Endodermal cell (in vitro differentiated cells): Measurements from ENCODE around the gene COA6. TPM values are rescaled to one million over a fixed set of nuclear protein-coding genes. Genes with fewer than 3 reads are reported as not detected.

Experiments used
- DNase-seq: peaks from one replicate; pipeline ENCODE4 v3.0.0-alpha.2; 2017
- H3K27ac ChIP-seq: 2 replicates; pipeline ENCODE4 v1.5.1; 2013; ENCODE audit warnings: mild to moderate bottlenecking, low read depth, low read length, moderate library complexity
- H3K27me3 ChIP-seq: 2 replicates; pipeline ENCODE4 v1.6.1; 2013; ENCODE audit warnings: mild to moderate bottlenecking, low read length, moderate library complexity; ENCODE audit not compliant: insufficient read depth, control insufficient read depth, poor library complexity, severe bottlenecking
- H3K36me3 ChIP-seq: 2 replicates; pipeline ENCODE4 v1.7.0; 2013; ENCODE audit warnings: mild to moderate bottlenecking, low read length, moderate library complexity; ENCODE audit not compliant: control insufficient read depth, insufficient read depth
- H3K4me1 ChIP-seq: one replicate; pipeline ENCODE4 v1.7.0; 2013; ENCODE audit warnings: low read length; ENCODE audit not compliant: control insufficient read depth, insufficient read depth
- H3K4me3 ChIP-seq: 2 replicates; pipeline ENCODE4 v1.5.1; 2013; ENCODE audit warnings: mild to moderate bottlenecking, low read length, moderate library complexity
- H3K9ac ChIP-seq: 2 replicates; pipeline ENCODE4 v1.6.1; 2013; ENCODE audit warnings: mild to moderate bottlenecking, low read length, moderate library complexity; ENCODE audit not compliant: poor library complexity, severe bottlenecking; ENCODE audit errors: extremely low read depth
- H3K9me3 ChIP-seq: 2 replicates; pipeline ENCODE4 v1.6.1; 2013; ENCODE audit warnings: mild to moderate bottlenecking, low read length, moderate library complexity; ENCODE audit not compliant: control insufficient read depth
- H3K27ac Mint-ChIP-seq: 2 replicates; pipeline ENCODE4 v1.8.0; 2020; ENCODE audit warnings: mixed read lengths
- H3K27me3 Mint-ChIP-seq: 2 replicates; pipeline ENCODE4 v1.8.0; 2021; ENCODE audit warnings: mild to moderate bottlenecking, mixed read lengths; ENCODE audit not compliant: insufficient read depth
- H3K36me3 Mint-ChIP-seq: 2 replicates; pipeline ENCODE4 v1.8.0; 2020; ENCODE audit warnings: low read depth, mixed read lengths
- H3K4me1 Mint-ChIP-seq: 2 replicates; pipeline ENCODE4 v1.8.0; 2020; ENCODE audit warnings: mixed read lengths
- H3K4me3 Mint-ChIP-seq: 2 replicates; pipeline ENCODE4 v1.8.0; 2020; ENCODE audit warnings: mild to moderate bottlenecking, moderate library complexity, mixed read lengths
- H3K9me3 Mint-ChIP-seq: 2 replicates; pipeline ENCODE4 v1.8.0; 2020; ENCODE audit warnings: mild to moderate bottlenecking, mixed read lengths
- CTCF ChIP-seq: fragments of 200-600 bp; sonication (generic); conservative IDR thresholded peaks from 2 replicates; pipeline ENCODE4 v1.5.0; 2021; ENCODE audit warnings: antibody characterized with exemption, mild to moderate bottlenecking
- WGBS, 2 experiments: methylation state at CpG; one replicate each; pipeline versions ENCODE4 v1.1.5 to v1.1.7; 2013; ENCODE audit warnings: missing lambda C conversion rate in 2 of 2, mixed read lengths in 1 of 2; ENCODE audit not compliant: insufficient coverage in 1 of 2, insufficient read length in 1 of 2; 5-methylcytosine and 5-hydroxymethylcytosine counted together
- total RNA-seq, 2 donors: library from RNA; stranded (reverse); fragmentation: NEBNext Ultra II Directional in 1 of 2; extraction: Animal tissue kit (Norgen Biotek cat#: 25700) in 1 of 2; gene quantifications; 2 replicates in 1 of 2; 3 replicates in 1 of 2; pipeline ENCODE4 v1.2.1, GENCODE V29; 2021

Gene COA6
- total RNA-seq, 2 donors from 2014 or later = 33.9 to 37.4 TPM

DNA sequence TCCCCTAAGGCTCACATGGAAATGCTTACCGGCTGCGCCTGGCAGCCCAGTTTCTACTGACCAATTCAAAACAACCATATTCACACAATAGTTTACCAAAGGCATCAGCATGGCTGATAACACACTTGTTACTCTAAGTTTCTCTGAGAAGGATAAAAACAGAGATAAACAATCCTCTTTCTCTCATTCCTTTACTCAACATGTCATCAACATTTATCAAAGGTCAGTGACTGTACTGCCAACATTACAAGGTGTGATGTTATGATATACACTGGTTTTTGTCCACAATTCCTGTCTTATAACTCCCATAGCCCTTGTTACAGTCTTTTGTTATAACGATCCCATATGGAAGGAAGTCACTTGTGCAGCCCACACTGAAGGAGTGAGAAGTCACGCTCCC is 33.6 kb downstream of the COA6 start:
- no peaks in the 10 kb centered on the region for H3K4me1 Mint-ChIP-seq
- H3K27ac ChIP-seq = no peak overlapping the region
- H3K27me3 ChIP-seq = no peaks in the 10 kb centered on the region

GRCh38 chr1:234408757-234409156 is 35.5 kb downstream of the COA6 start:
- H3K27ac Mint-ChIP-seq = no peak overlapping the region
- TF ChIP-seq CTCF = no peak
- peaks cover 25% of the 10 kb centered on the region for H3K36me3 Mint-ChIP-seq
- no peaks in the 10 kb centered on the region for H3K27me3 ChIP-seq
- H3K36me3 ChIP-seq = peaks cover 15% of the 10 kb centered on the region
- DNase-seq = no peak
- WGBS, 2 experiments = 93 to 98% methylated on average over 6 to 9 of the region's 9 CpGs
- no peaks in the 10 kb centered on the region for H3K4me1 ChIP-seq
- no peaks in the 10 kb centered on the region for H3K9me3 ChIP-seq
- no peaks in the 10 kb centered on the region for H3K27me3 Mint-ChIP-seq
- no peak overlapping the region for H3K9ac ChIP-seq
- H3K4me3 Mint-ChIP-seq = no peak overlapping the region
- no peaks in the 10 kb centered on the region for H3K9me3 Mint-ChIP-seq
- H3K27ac ChIP-seq = no peak overlapping the region
- H3K4me1 Mint-ChIP-seq = no peaks in the 10 kb centered on the region
- H3K4me3 ChIP-seq = no peak overlapping the region

More for the DNA sequence above, 33.6 kb downstream of the COA6 start:
- H3K36me3 ChIP-seq = peaks cover 15% of the 10 kb centered on the region
- no peak overlapping the region for H3K27ac Mint-ChIP-seq
- peaks cover 23% of the 10 kb centered on the region for H3K36me3 Mint-ChIP-seq
- no peak overlapping the region for H3K9ac ChIP-seq
- DNase-seq = no peak
- 95% methylated on average over 4 of the region's 4 CpGs; no CpG with 5 or more reads in 1 of the 2 experiments for WGBS, 2 experiments
- H3K9me3 ChIP-seq = no peaks in the 10 kb centered on the region
- no peak for TF ChIP-seq CTCF
- no peaks in the 10 kb centered on the region for H3K9me3 Mint-ChIP-seq
- no peak overlapping the region for H3K4me3 Mint-ChIP-seq
- H3K4me1 ChIP-seq = no peaks in the 10 kb centered on the region
- H3K27me3 Mint-ChIP-seq = no peaks in the 10 kb centered on the region
- H3K4me3 ChIP-seq = no peak overlapping the region

DNA sequence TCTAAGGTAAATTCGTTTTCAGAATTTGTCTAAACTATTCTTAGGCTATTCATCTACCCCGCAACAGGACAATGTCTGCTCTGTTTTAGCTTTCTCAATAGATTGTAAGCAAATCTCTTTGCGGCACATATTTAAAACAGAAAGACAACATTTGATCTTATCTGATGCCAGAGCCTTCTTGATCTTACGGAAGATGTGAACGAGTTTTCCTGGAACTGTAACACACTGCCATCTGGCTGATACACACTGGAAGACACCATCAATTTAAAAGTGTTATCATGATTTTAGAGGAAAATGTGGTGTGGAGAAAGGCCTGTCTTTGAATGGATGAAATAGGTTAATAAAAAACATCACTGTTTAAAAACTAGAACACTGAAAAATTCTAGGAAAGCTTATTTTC is 36.1 kb downstream of the COA6 start:
- Mint-ChIP-seq H3K27ac (no peak overlapping the region), H3K9me3 (no peaks in the 10 kb centered on the region), H3K4me3 (no peak overlapping the region), H3K27me3 (no peaks in the 10 kb centered on the region), H3K4me1 (no peaks in the 10 kb centered on the region), H3K36me3 (peaks cover 28% of the 10 kb centered on the region)
- WGBS, 2 experiments = 90 to 100% methylated on average over 3 to 5 of the region's 5 CpGs
- Histone ChIP-seq H3K4me1 (no peaks in the 10 kb centered on the region), H3K9ac (no peak overlapping the region), H3K9me3 (no peaks in the 10 kb centered on the region), H3K27ac (no peak overlapping the region), H3K4me3 (no peak overlapping the region), H3K36me3 (peaks cover 15% of the 10 kb centered on the region), H3K27me3 (no peaks in the 10 kb centered on the region)
- DNase-seq = no peak
- peak; percentile 53 for TF ChIP-seq CTCF
